ENCODE results near the gene INTU.

Gene INTU

GRCh38 chr4:127606823-127607222 is 25.9 kb upstream of the INTU start:
- DNase-seq (ENCODE audit: low read depth in 2 of 2): peak in 1 of 2 donors; percentile 3
- TF ChIP-seq CTCF (IDR thresholded peaks at IDR 0.05; ENCODE audit: low read depth, low read length): no peak
- H3K4me3 ChIP-seq (replicated peaks in 1 of 2; ENCODE audit: low read depth in 2 of 2, low read length in 2 of 2): no peak overlapping the region

- DNase-seq (ENCODE audit: low read depth in 2 of 2): no peak
- TF ChIP-seq CTCF (IDR thresholded peaks at IDR 0.05; ENCODE audit: low read depth, low read length): no peak
- H3K4me3 ChIP-seq (replicated peaks in 1 of 2; ENCODE audit: low read depth in 2 of 2, low read length in 2 of 2): no peak overlapping the region
These were observed 23.3 kb upstream of the INTU start for GRCh38 chr4:127609484-127609883.

GRCh38 chr4:127610488-127610887 is 22.3 kb upstream of the INTU start:
- DNase-seq (ENCODE audit: low read depth in 2 of 2): no peak
- no peak overlapping the region for H3K4me3 ChIP-seq (replicated peaks in 1 of 2; ENCODE audit: low read depth in 2 of 2, low read length in 2 of 2)
- no peak for TF ChIP-seq CTCF (IDR thresholded peaks at IDR 0.05; ENCODE audit: low read depth, low read length)

GRCh38 chr4:127616898-127617297 is 15.9 kb upstream of the INTU start:
- H3K4me3 ChIP-seq (replicated peaks in 1 of 2; ENCODE audit: low read depth in 2 of 2, low read length in 2 of 2): no peak overlapping the region
- TF ChIP-seq CTCF (IDR thresholded peaks at IDR 0.05; ENCODE audit: low read depth, low read length): no peak
- DNase-seq (ENCODE audit: low read depth in 2 of 2): no peak

DNA sequence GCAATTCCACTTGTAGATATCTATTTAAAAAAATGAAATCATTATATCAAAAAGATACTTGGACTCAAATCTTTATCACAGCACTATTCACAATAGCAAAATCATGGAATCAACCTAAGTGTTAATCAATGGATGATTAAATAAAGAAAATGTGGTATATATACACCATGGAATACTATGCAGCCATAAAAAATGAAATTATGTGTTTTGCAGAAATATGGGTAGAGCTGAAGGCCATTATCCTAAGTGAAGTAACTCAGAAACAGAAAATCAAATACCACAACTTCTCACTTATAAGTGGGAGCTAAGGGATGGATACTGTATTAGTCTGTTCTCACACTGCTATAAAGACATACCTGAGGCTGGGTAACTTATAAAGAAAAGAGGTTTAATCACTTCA is 14.3 kb upstream of the INTU start:
- H3K4me3 ChIP-seq (replicated peaks in 1 of 2; ENCODE audit: low read depth in 2 of 2, low read length in 2 of 2): no peak overlapping the region
- no peak for DNase-seq (ENCODE audit: low read depth in 2 of 2)
- no peak for TF ChIP-seq CTCF (IDR thresholded peaks at IDR 0.05; ENCODE audit: low read depth, low read length)

DNA sequence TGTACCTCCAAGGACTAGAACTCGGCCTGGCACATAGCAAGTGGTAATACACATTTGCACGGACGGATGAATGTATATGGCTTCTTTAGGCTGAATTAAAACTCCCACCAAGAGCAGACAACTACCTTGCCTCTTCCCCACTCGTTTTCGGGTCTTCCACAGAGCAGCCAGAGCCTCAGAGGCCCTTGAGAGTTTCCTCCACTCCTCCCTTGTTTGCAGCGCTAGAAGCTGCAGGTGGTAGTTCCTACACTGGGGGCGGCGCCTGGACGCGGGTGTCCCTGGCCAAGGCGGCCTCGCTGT is 10.2 kb upstream of the INTU start:
- no peak for TF ChIP-seq CTCF (IDR thresholded peaks at IDR 0.05; ENCODE audit: low read depth, low read length)
- peak in 1 of 2 donors; percentile 34 for DNase-seq (ENCODE audit: low read depth in 2 of 2)
- peak overlapping the region; percentile 58 to 62 for H3K4me3 ChIP-seq (replicated peaks in 1 of 2; ENCODE audit: low read depth in 2 of 2, low read length in 2 of 2)

DNA sequence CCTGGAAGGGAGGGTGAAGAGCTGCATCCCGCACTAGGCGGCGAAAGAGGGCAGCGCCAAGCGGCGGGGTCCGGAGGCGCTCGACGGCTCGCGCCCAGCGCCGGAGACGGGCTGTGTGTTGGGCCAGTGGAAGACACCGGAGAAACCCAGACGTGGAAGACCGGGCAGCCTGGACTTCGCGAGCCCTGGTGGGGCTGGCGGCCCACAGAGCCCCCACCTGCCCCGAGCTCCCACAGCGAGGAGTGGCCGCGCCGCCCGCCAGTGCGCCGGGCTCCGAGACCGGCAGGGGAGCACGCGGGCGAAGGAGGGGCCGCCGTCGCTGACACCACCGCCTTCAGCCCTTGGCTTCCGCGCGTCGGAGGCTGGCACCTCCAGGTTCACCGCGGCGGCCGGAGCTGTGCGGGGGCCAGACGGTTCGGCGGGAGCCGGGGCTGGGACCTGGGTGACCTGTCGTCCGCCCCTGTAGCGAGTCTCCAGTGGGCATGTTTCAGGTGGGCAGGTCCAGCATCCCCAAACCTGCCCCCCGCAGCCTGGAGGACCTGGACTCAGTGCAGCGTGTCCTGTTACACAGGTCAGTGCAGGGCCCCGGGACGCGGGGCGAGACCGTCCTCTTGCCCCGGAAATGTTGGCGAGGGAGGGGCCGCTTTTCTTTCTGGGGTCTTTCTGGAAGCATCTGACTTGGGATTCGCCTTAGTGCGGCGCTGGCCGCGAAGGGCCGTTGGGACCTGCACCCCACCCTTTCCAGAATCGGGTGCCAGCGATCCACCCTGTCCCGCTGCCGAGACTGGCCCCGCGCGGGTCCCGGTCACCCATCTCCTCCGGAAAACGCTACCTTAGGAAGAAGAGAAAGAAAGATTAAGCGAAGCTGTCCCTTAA is 9.6 kb upstream of the INTU start:
- TF ChIP-seq CTCF (IDR thresholded peaks at IDR 0.05; ENCODE audit: low read depth, low read length): peak; percentile 29
- DNase-seq (ENCODE audit: low read depth in 2 of 2): peak in 1 of 2 donors; percentile 20
- peak overlapping the region; percentile 58 to 62 for H3K4me3 ChIP-seq (replicated peaks in 1 of 2; ENCODE audit: low read depth in 2 of 2, low read length in 2 of 2)

Data from cardiac fibroblast (primary cell).